Endothelial cell of umbilical vein (primary cell): Measurements from ENCODE around the gene ZNF778. TPM values are rescaled to one million over a fixed set of nuclear protein-coding genes. Genes with fewer than 3 reads are reported as not detected.

Experiments
- BruUV-seq: library from RNA; stranded (reverse); fragments of 400-500 nt; replicated peaks from 2 replicates; lab custom pipeline; 2021; lab: Mats Ljungman, UMichigan
- CTCF ChIA-PET: fragments of 300-600, 350-600 bp; sonication (Branson Sonifier 250); formaldehyde crosslinking; loops from one replicate; lab custom pipeline; 2021; ENCODE audit warnings: antibody characterized with exemption, inconsistent platforms; lab: Charles Lee
- POLR2A ChIA-PET: fragments of 300-600, 350-600 bp; sonication (Branson Sonifier 250); formaldehyde crosslinking; loops from one replicate; lab custom pipeline; 2021; ENCODE audit warnings: antibody characterized with exemption, inconsistent platforms; lab: Charles Lee
- DNase-seq: peaks from one replicate; pipeline ENCODE4 v3.0.0-alpha.2; 2011; ENCODE audit warnings: low read depth, low spot score
- FAIRE-seq: peaks from 2 replicates; lab custom pipeline; 2011; peaks lifted over from hg19 to GRCh38; lab: Jason Lieb, UNC
- H2AFZ ChIP-seq: 2 replicates; pipeline ENCODE4 v1.6.0; 2012; ENCODE audit warnings: low read depth, low read length, control low read depth, inconsistent platforms
- H3K27ac ChIP-seq: 2 replicates; pipeline ENCODE4 v1.5.1; 2011; ENCODE audit warnings: low read depth, mild to moderate bottlenecking, control low read depth, low read length, moderate library complexity; ENCODE audit not compliant: insufficient read depth
- H3K27me3 ChIP-seq, 2 experiments: 2 replicates each; pipeline versions ENCODE4 v1.6.0 to v1.6.1; 2011; ENCODE audit warnings: low read length in 2 of 2, mixed read lengths in 1 of 2; ENCODE audit not compliant: control insufficient read depth in 2 of 2, insufficient read depth in 2 of 2
- H3K36me3 ChIP-seq, 2 experiments: 2 replicates in 1 of 2; 3 replicates in 1 of 2; pipeline ENCODE4 v1.5.1; 2011; ENCODE audit warnings: low read length in 2 of 2, mild to moderate bottlenecking in 1 of 2, moderate library complexity in 1 of 2; ENCODE audit not compliant: control insufficient read depth in 2 of 2, insufficient read depth in 2 of 2; ENCODE audit errors: extremely low read depth in 1 of 2
- H3K4me1 ChIP-seq: 3 replicates; pipeline ENCODE4 v1.5.1; 2011; ENCODE audit warnings: mild to moderate bottlenecking, low read length; ENCODE audit not compliant: control insufficient read depth, insufficient read depth; ENCODE audit errors: extremely low read depth
- H3K4me2 ChIP-seq: 2 replicates; pipeline ENCODE4 v1.6.1; 2011; ENCODE audit warnings: low read length, control low read depth, mixed read lengths; ENCODE audit not compliant: insufficient read depth
- H3K4me3 ChIP-seq, 3 experiments: fragments of 200-600 bp in 1 of 3; sonication (generic), shearing (Covaris generic) in 1 of 3; replicated peaks in 1 of 3; 2 replicates each; pipeline ENCODE4 v1.5.1; 2011 to 2016; ENCODE audit warnings: control low read depth in 3 of 3, low read length in 3 of 3, mild to moderate bottlenecking in 2 of 3, inconsistent platforms in 1 of 3, low read depth in 1 of 3, moderate library complexity in 1 of 3; ENCODE audit not compliant: insufficient read depth in 1 of 3
- H3K79me2 ChIP-seq: 2 replicates; pipeline ENCODE4 v1.6.0; 2012; ENCODE audit warnings: low read length, inconsistent platforms; ENCODE audit not compliant: control insufficient read depth, insufficient read depth
- H3K9ac ChIP-seq: replicated peaks from 2 replicates; pipeline ENCODE3; 2011; ENCODE audit warnings: low read length, control low read depth; ENCODE audit not compliant: insufficient read depth; ENCODE audit errors: extremely low read depth
- H3K9me1 ChIP-seq: replicated peaks from 3 replicates; pipeline ENCODE4 v1.6.0; 2011; ENCODE audit warnings: mild to moderate bottlenecking, low read length; ENCODE audit not compliant: control insufficient read depth, insufficient read depth; ENCODE audit errors: extremely low read depth
- H3K9me3 ChIP-seq: replicated peaks from 2 replicates; pipeline ENCODE4 v1.5.1; 2012; ENCODE audit warnings: low read length, inconsistent platforms; ENCODE audit not compliant: control insufficient read depth, insufficient read depth
- H4K20me1 ChIP-seq: replicated peaks from 2 replicates; pipeline ENCODE3; 2011; ENCODE audit warnings: mild to moderate bottlenecking, low read length; ENCODE audit not compliant: control insufficient read depth, insufficient read depth; ENCODE audit errors: extremely low read depth
- EZH2 ChIP-seq: IDR thresholded peaks from 2 replicates; pipeline ENCODE4 v1.6.1; 2012; ENCODE audit warnings: borderline replicate concordance, low read depth, mild to moderate bottlenecking, moderate library complexity, low read length, inconsistent platforms; ENCODE audit not compliant: severe bottlenecking
- FOS ChIP-seq: IDR thresholded peaks from 2 replicates; pipeline ENCODE4 v1.6.1; 2011; ENCODE audit warnings: mild to moderate bottlenecking, low read length, moderate library complexity, borderline replicate concordance; ENCODE audit not compliant: insufficient read depth
- GATA2 ChIP-seq: IDR thresholded peaks from 2 replicates; pipeline ENCODE4 v1.7.0; 2011; ENCODE audit warnings: low read depth, mild to moderate bottlenecking, moderate library complexity, mixed read lengths, low read length; ENCODE audit not compliant: insufficient read length, insufficient read depth
- JUN ChIP-seq: IDR thresholded peaks from 2 replicates; pipeline ENCODE4 v1.6.1; 2011; ENCODE audit warnings: borderline replicate concordance, low read depth; ENCODE audit not compliant: insufficient read length, insufficient read depth
- MYC ChIP-seq: IDR thresholded peaks from one replicate; pipeline ENCODE4 v1.6.1; 2011; ENCODE audit warnings: mild to moderate bottlenecking, low read depth, low read length
- POLR2A ChIP-seq: IDR thresholded peaks from 2 replicates; pipeline ENCODE4 v1.6.1; 2012; ENCODE audit warnings: low read depth, mild to moderate bottlenecking, control low read depth, low read length
- POLR2AphosphoS5 ChIP-seq: IDR thresholded peaks from 2 replicates; pipeline ENCODE4 v1.6.1; 2012; ENCODE audit warnings: low read depth, mild to moderate bottlenecking, control low read depth, low read length, moderate library complexity; ENCODE audit not compliant: insufficient read depth
- dilution Hi-C: fragments of 300-500 bp; cut with MboI; formaldehyde crosslinking; loops from one replicate; pipeline ENCODE4 v1.15.0; 2019; ENCODE audit warnings: low sequenced_read_pairs; ENCODE audit not compliant: extremely low pct_ligation_motif_present
- intact Hi-C: fragments of 100-400 bp; cut with micrococcal nuclease; formaldehyde crosslinking; loops from one replicate; pipeline ENCODE4 v1.10.0; 2022
- polyA plus RNA-seq, 4 experiments: library from polyadenylated mRNA; depleted of rRNA in 3 of 4; stranded (reverse) in 3 of 4; unstranded in 1 of 4; fragments of >200 nt; gene quantifications; 2 replicates each; pipeline versions ENCODE4 v1.2.1 to v1.2.3, GENCODE V29; 2011 to 2012; ENCODE audit warnings: missing spikeins in 1 of 4
- total RNA-seq: library from RNA; stranded (reverse); gene quantifications from 2 replicates; pipeline ENCODE4 v1.2.3, GENCODE V29; 2021
- TF ChIP-seq, protein P1 (sequence below), 2 donors: IDR thresholded peaks; 1 replicate in 1 of 2; 2 replicates in 1 of 2; pipeline ENCODE4 v1.5.1; 2011; ENCODE audit warnings: low read length in 2 of 2, mild to moderate bottlenecking in 2 of 2, moderate library complexity in 2 of 2, control low read depth in 1 of 2, inconsistent platforms in 1 of 2, low read depth in 1 of 2; ENCODE audit not compliant: insufficient read depth in 1 of 2; ENCODE audit errors: extremely low read depth in 1 of 2
- TF ChIP-seq, protein P2 (sequence below): IDR thresholded peaks from 2 replicates; pipeline ENCODE4 v1.6.1; 2011; ENCODE audit not compliant: insufficient read depth, insufficient read length

Gene ZNF778
- total and polyA plus RNA-seq, 2 donors (not counting 3 experiments of a cell fraction or from before 2014, with no cell fraction given): 3.8 to 10.9 TPM

DNA sequence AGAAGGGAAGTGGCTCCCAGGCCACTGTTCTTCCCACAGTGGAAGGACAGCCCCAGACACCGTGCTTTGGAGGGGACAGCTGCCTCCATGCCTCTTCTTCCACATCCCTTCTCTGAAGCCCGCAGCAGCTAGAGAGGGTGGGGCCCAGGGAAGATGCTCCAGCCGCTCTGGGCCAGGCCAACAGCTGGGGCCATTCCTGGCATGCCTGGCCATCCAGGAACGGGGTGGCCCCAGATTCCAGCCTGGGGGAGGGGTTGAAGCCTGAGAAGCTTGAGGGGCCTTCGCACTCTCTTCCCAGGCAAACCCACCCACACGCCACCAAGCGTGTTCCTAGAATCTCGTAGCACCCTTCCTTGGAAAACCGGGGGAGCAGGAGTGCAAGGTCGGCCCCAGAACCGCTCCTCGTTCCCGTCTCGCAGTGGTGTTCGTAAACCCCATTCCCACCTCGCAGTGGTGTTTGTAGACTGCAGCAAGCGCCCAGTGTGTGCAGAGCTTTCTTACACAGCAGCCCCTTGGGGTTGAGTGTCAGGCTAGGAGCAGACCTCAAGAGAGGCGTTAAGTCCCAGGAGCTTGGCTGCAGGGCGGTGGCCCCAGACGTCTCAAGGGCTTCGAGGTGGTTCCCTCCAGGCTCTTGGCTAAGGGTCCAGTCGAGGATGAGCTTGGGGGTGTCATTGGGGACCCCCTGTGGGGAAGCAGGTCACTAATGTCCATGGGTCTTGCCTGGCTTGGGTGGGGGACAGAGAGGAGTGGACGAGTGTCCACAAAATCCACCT lies 43.3 kb upstream of the ZNF778 start:
- intact Hi-C loops (no loop called here), dilution Hi-C loops (no loop called here)
- CTCF ChIA-PET: interaction anchor here (0.8 to 1.4 kb wide), 2 partner anchors 11 to 437 kb away, joined by 3 to 4 read pairs; no protein-coding TSS in a partner anchor
- no peak overlapping the region for H3K27ac ChIP-seq
- DNase-seq (no peak), FAIRE-seq (no peak)
- H3K4me2 ChIP-seq: no peak overlapping the region
- H3K9me3 ChIP-seq: no peaks in the 10 kb centered on the region
- H3K9ac ChIP-seq: no peak overlapping the region
- H3K79me2 ChIP-seq: no peaks in the 10 kb centered on the region
- POLR2A ChIA-PET: no interaction called here
- no peaks in the 10 kb centered on the region for H3K36me3 ChIP-seq
- peaks cover 0 to 3% of the 10 kb centered on the region in 2 experiments for H3K27me3 ChIP-seq
- H3K4me1 ChIP-seq: peaks cover 3% of the 10 kb centered on the region
- no peak overlapping the region for H2AFZ ChIP-seq
- TF ChIP-seq POLR2A (no peak), FOS (no peak), GATA2 (no peak), POLR2AphosphoS5 (no peak), MYC (no peak), JUN (no peak)
- H4K20me1 ChIP-seq: no peaks in the 10 kb centered on the region
- H3K4me3 ChIP-seq: no peak overlapping the region
- H3K9me1 ChIP-seq: no peaks in the 10 kb centered on the region
- no TSS peak for BruUV-seq

DNA sequence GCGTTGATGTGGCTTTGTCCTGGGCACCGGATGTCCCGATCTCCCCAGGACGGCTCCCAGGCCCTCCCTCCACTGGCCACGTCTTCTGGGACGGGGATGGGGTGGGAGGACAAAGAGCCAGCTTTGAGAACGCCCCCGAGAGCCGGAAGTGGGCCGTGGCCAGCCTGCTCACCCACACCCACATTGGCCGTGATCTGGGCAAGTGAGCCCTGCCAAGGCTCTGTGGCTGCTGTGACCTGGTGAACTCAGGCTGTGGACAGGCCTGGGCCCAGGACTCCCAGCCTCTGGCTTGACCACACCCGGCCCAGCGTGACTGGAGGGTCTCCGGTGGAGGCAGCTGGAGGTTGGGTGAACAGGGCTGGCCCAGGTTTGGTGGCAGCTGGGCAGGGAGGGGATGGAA lies 42.6 kb upstream of the ZNF778 start:
- no peak overlapping the region for H3K4me2 ChIP-seq
- no peak for FAIRE-seq
- no peaks in the 10 kb centered on the region for H3K9me3 ChIP-seq
- H3K27me3 ChIP-seq: peaks cover 0 to 3% of the 10 kb centered on the region in 2 experiments
- H3K9me1 ChIP-seq: no peaks in the 10 kb centered on the region
- CTCF ChIA-PET: interaction anchor here (0.6 to 1.4 kb wide), 2 partner anchors 10 to 440 kb away, joined by 3 to 4 read pairs; no protein-coding TSS in a partner anchor
- H2AFZ ChIP-seq: no peak overlapping the region
- dilution Hi-C loops (no loop called here), intact Hi-C loops (no loop called here)
- H3K4me1 ChIP-seq: peaks cover 3% of the 10 kb centered on the region
- no peak overlapping the region for H3K27ac ChIP-seq
- H3K4me3 ChIP-seq: no peak overlapping the region
- no peaks in the 10 kb centered on the region for H3K36me3 ChIP-seq
- no peaks in the 10 kb centered on the region for H4K20me1 ChIP-seq
- H3K79me2 ChIP-seq: no peaks in the 10 kb centered on the region
- BruUV-seq: no TSS peak
- POLR2A ChIA-PET: no interaction called here
- no peak for TF ChIP-seq POLR2A
- no peak for TF ChIP-seq POLR2AphosphoS5
- TF ChIP-seq EZH2: no peak
- TF ChIP-seq MYC: no peak
- TF ChIP-seq FOS: no peak
- no peak for TF ChIP-seq JUN
- no peak for TF ChIP-seq GATA2
- TF ChIP-seq, protein P1, sequence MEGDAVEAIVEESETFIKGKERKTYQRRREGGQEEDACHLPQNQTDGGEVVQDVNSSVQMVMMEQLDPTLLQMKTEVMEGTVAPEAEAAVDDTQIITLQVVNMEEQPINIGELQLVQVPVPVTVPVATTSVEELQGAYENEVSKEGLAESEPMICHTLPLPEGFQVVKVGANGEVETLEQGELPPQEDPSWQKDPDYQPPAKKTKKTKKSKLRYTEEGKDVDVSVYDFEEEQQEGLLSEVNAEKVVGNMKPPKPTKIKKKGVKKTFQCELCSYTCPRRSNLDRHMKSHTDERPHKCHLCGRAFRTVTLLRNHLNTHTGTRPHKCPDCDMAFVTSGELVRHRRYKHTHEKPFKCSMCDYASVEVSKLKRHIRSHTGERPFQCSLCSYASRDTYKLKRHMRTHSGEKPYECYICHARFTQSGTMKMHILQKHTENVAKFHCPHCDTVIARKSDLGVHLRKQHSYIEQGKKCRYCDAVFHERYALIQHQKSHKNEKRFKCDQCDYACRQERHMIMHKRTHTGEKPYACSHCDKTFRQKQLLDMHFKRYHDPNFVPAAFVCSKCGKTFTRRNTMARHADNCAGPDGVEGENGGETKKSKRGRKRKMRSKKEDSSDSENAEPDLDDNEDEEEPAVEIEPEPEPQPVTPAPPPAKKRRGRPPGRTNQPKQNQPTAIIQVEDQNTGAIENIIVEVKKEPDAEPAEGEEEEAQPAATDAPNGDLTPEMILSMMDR (IDR thresholded peaks at IDR 0.05; ENCODE audit: extremely low read depth in 1 of 2, insufficient read depth in 1 of 2, low read depth in 1 of 2, low read length in 2 of 2): no peak
- TF ChIP-seq, protein P2, sequence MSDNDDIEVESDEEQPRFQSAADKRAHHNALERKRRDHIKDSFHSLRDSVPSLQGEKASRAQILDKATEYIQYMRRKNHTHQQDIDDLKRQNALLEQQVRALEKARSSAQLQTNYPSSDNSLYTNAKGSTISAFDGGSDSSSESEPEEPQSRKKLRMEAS: no peak
- no peak for DNase-seq
- H3K9ac ChIP-seq: no peak overlapping the region
